Thyroid gland (tissue), 4 donors: ENCODE data around the gene CLASP1. TPM values are rescaled to one million over a fixed set of nuclear protein-coding genes. Genes with fewer than 3 reads are reported as not detected.
"Not testable (repeated sequence)": the region's sequence is repeated elsewhere in the genome, so short reads cannot be mapped to it uniquely, and the experiment has no call there.

Experiments used
- DNase-seq, 2 donors: peaks; one replicate each; pipeline ENCODE4 v3.0.0-alpha.2; 2019
- H3K27ac ChIP-seq, 3 donors: fragments of 200-600 bp; sonication (generic); 1 replicate in 2 of 3; 2 replicates in 1 of 3; pipeline ENCODE4 v1.5.1; 2016 to 2019; ENCODE audit warnings: mild to moderate bottlenecking in 1 of 3, moderate library complexity in 1 of 3
- H3K27me3 ChIP-seq: fragments of 200-600 bp; sonication (generic); one replicate; pipeline ENCODE4 v1.5.1; 2019
- H3K36me3 ChIP-seq, 2 donors: fragments of 200-600 bp; sonication (generic); one replicate each; pipeline ENCODE4 v1.5.1; 2016 to 2019
- H3K4me1 ChIP-seq, 2 donors: fragments of 200-600 bp; sonication (generic); one replicate each; pipeline ENCODE4 v1.5.1; 2017 to 2019
- H3K4me3 ChIP-seq, 3 donors: fragments of 200-600 bp; sonication (generic); replicated peaks in 1 of 3; 1 replicate in 2 of 3; 2 replicates in 1 of 3; pipeline ENCODE4 v1.5.1; 2016; ENCODE audit warnings: mild to moderate bottlenecking in 1 of 3
- H3K9me3 ChIP-seq: fragments of 200-600 bp; sonication (generic); one replicate; pipeline ENCODE4 v1.5.1; 2017
- POLR2A ChIP-seq, 2 donors: fragments of 450-650 bp; IDR thresholded peaks; one replicate each; pipeline ENCODE4 v1.6.1; 2017; ENCODE audit warnings: antibody characterized with exemption in 2 of 2, mild to moderate bottlenecking in 2 of 2, moderate library complexity in 1 of 2
- WGBS, 2 donors: methylation state at CpG; one replicate each; pipeline ENCODE4 v1.1.5; 2017; 5-methylcytosine and 5-hydroxymethylcytosine counted together
- intact Hi-C: fragments of 100-400 bp; cut with DNase I; formaldehyde crosslinking; loops from one replicate; pipeline ENCODE4 v1.15.1; 2023
- total RNA-seq, 4 donors: library from RNA; depleted of rRNA; stranded (reverse); fragments of >200 nt; gene quantifications; one replicate each; pipeline ENCODE4 v1.2.3, GENCODE V29; 2016
- TF ChIP-seq, protein P1 (sequence below), 6 experiments: fragments of 200-600 bp in 3 of 6; fragments of 450-650 bp in 3 of 6; sonication (generic) in 3 of 6; IDR thresholded peaks; one replicate each; pipeline ENCODE4 v1.5.1; 2016 to 2019; ENCODE audit warnings: antibody characterized with exemption in 6 of 6, mild to moderate bottlenecking in 2 of 6, inconsistent platforms in 1 of 6, moderate library complexity in 1 of 6

CLASP1 gene
- total RNA-seq, 4 donors from 2014 or later: 69.3 to 110 (median 98.3) TPM

DNA sequence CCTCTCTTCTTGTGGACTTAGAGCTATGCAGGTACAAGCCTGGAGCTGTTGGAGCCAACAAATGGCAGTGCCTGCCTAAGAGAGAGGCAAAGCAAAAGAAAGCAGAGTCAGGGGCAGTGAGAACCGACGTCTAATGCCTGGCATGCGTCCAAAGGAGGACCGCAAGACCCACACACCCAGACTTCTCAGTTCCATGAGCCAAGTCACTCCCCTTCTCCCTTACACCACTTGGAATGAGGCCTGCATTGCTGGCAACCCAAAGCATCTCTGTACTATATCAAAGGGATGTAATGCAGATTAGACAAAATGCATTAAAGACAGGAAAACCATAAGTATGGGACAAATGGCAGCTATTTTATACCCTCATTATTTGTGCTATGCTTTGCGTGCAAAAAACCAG, 168.4 kb downstream of the CLASP1 start:
- Histone ChIP-seq H3K4me1 (peaks cover 18 to 27% of the 10 kb centered on the region in 2 donors), H3K36me3 (no peaks in the 10 kb centered on the region), H3K9me3 (no peaks in the 10 kb centered on the region), H3K27me3 (no peaks in the 10 kb centered on the region), H3K4me3 (no peak overlapping the region), H3K27ac (no peak overlapping the region)
- intact Hi-C loops: no loop called here
- whole genome bisulfite sequencing, 2 donors: 26 to 29% methylated on average over 5 of the region's 5 CpGs
- TF ChIP-seq, protein P1, sequence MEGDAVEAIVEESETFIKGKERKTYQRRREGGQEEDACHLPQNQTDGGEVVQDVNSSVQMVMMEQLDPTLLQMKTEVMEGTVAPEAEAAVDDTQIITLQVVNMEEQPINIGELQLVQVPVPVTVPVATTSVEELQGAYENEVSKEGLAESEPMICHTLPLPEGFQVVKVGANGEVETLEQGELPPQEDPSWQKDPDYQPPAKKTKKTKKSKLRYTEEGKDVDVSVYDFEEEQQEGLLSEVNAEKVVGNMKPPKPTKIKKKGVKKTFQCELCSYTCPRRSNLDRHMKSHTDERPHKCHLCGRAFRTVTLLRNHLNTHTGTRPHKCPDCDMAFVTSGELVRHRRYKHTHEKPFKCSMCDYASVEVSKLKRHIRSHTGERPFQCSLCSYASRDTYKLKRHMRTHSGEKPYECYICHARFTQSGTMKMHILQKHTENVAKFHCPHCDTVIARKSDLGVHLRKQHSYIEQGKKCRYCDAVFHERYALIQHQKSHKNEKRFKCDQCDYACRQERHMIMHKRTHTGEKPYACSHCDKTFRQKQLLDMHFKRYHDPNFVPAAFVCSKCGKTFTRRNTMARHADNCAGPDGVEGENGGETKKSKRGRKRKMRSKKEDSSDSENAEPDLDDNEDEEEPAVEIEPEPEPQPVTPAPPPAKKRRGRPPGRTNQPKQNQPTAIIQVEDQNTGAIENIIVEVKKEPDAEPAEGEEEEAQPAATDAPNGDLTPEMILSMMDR (IDR thresholded peaks at IDR 0.05): no peak
- TF ChIP-seq POLR2A (IDR thresholded peaks at IDR 0.05): no peak
- DNase-seq: peak in 1 of 2 donors; percentile 10

DNA sequence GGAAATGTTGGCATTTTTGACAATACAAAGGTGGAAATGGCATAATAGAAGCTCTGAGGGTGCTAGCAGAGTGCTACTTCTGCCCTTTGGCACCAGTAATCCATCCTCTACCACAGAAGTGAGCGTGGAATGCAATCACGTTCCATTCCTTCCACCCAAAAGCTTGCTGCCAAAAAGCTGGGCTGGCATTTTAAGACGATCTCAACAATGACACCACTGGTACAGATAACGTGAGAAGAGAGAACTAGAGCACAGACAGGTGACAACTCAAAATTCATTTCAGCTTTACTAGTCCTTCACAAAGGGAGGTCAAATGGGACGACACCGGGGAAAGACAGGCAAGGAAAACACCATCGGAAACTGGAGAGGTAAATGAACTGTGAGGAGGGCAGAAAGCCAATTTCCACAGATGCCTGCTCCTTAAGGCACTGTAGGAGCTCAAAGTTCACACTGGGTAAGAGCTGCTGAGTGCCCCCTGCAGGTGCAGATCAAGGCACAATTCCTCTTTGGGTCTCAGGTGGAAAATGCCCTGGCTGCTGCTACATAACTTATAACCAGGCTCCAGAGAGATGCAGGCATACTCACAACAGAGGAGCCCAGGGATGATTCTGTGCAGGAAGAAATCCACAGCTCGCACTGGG, 169.3 kb downstream of the CLASP1 start:
- no peaks in the 10 kb centered on the region for H3K9me3 ChIP-seq
- no peak for TF ChIP-seq POLR2A (IDR thresholded peaks at IDR 0.05)
- TF ChIP-seq, protein P1 (IDR thresholded peaks at IDR 0.05): peak in 4 of 6 experiments; percentile 23 to 47 (median 46)
- DNase-seq: peak; percentile 74 to 77
- no peaks in the 10 kb centered on the region for H3K36me3 ChIP-seq
- intact Hi-C loops: no loop called here
- H3K4me1 ChIP-seq: peaks cover 18 to 27% of the 10 kb centered on the region in 2 donors
- no peak overlapping the region for H3K4me3 ChIP-seq
- no peaks in the 10 kb centered on the region for H3K27me3 ChIP-seq
- peak overlapping the region; percentile 24 to 33 (median 29) for H3K27ac ChIP-seq
- 37% methylated on average over 8 of the region's 8 CpGs for WGBS, 2 donors

- H3K9me3 ChIP-seq: no peaks in the 10 kb centered on the region
- WGBS, 2 donors: 82 to 83% methylated on average over 6 of the region's 6 CpGs
- H3K27ac ChIP-seq: peak overlapping the region in 1 of 3 donors; percentile 29
- no peak overlapping the region for H3K4me3 ChIP-seq
- TF ChIP-seq, protein P1 (IDR thresholded peaks at IDR 0.05): no peak
- TF ChIP-seq POLR2A (IDR thresholded peaks at IDR 0.05): no peak
- H3K36me3 ChIP-seq: no peaks in the 10 kb centered on the region
- DNase-seq: no peak
- intact Hi-C loops: no loop called here
- no peaks in the 10 kb centered on the region for H3K27me3 ChIP-seq
- H3K4me1 ChIP-seq: peaks cover 18 to 27% of the 10 kb centered on the region in 2 donors
Measured at GRCh38 chr2:121478996-121479745, 170.1 kb downstream of the CLASP1 start.

GRCh38 chr2:121478358-121478995, 170.8 kb downstream of the CLASP1 start:
- H3K4me3 ChIP-seq, DNase-seq, H3K9me3 ChIP-seq, intact Hi-C loops, H3K27ac ChIP-seq, H3K36me3 ChIP-seq, H3K27me3 ChIP-seq: not testable (repeated sequence)
- peaks cover 18 to 27% of the 10 kb centered on the region in 2 donors for H3K4me1 ChIP-seq
- WGBS, 2 donors: 95 to 97% methylated on average over 6 to 7 of the region's 7 CpGs

DNA sequence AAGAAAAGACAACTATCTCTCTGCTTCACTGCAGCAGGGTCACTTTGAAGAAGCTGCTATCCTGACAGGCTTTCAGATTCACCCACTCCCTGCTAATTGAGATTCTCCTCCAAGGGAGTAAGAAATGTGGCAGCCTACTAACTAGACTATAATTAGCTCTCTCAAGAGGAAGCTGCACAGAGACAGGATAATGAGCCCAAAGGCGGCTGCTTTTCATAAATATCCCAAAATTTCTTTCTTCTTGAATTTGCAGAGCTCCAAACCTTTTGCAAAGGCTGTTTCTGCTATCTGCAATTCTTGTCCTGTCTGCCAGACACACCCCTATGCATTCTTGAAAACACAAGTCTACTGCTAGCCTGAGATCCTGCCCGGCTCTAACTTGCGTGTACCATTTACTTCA, 172.6 kb downstream of the CLASP1 start:
- intact Hi-C loops: no loop called here
- H3K4me1 ChIP-seq: peaks cover 18 to 27% of the 10 kb centered on the region in 2 donors
- no peaks in the 10 kb centered on the region for H3K36me3 ChIP-seq
- no peak for DNase-seq
- 81 to 83% methylated on average over 3 of the region's 3 CpGs for WGBS, 2 donors
- H3K27ac ChIP-seq: no peak overlapping the region
- TF ChIP-seq, protein P1 (IDR thresholded peaks at IDR 0.05): no peak
- TF ChIP-seq POLR2A (IDR thresholded peaks at IDR 0.05): no peak
- H3K9me3 ChIP-seq: no peaks in the 10 kb centered on the region
- no peaks in the 10 kb centered on the region for H3K27me3 ChIP-seq
- H3K4me3 ChIP-seq: no peak overlapping the region
